OCI-LY1 (cell line): Measurements from ENCODE around the gene BTG3.

Experiments used
- EZH2 ChIP-seq: fragments of 200-600 bp; sonication (generic), shearing (Covaris generic); IDR thresholded peaks from 2 replicates; pipeline ENCODE4 v1.8.0; 2017; ENCODE audit warnings: borderline replicate concordance, mixed run types, mild to moderate bottlenecking, antibody characterized with exemption, low read length, moderate library complexity, mixed read lengths
- TF ChIP-seq, protein P1 (sequence below): fragments of 200-600 bp; sonication (generic), shearing (Covaris generic); IDR thresholded peaks from 2 replicates; pipeline ENCODE4 v1.5.1; 2017; ENCODE audit warnings: mild to moderate bottlenecking, antibody characterized with exemption, low read length, moderate library complexity, mixed read lengths

DNA sequence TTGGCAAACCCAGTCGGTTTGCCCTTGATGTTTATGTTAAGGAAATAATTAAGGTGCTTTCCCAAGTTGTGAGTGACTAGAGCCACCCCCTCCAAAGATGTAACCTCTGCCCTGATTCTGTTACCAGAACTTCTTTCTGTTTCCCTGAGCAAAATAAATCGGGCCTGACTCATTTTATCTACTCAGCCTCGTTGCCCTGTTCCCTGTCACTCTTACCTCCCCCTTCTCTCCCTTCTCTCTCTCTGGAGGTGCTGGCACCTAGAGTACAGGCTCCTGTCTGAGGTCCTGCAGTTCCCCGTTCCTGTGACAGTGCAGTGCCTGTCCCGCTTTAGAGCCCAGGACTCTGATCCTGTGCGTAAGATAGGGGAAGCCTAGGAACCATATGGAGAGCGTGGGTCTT, 64.4 kb downstream of the BTG3 start:
- TF ChIP-seq, protein P1, sequence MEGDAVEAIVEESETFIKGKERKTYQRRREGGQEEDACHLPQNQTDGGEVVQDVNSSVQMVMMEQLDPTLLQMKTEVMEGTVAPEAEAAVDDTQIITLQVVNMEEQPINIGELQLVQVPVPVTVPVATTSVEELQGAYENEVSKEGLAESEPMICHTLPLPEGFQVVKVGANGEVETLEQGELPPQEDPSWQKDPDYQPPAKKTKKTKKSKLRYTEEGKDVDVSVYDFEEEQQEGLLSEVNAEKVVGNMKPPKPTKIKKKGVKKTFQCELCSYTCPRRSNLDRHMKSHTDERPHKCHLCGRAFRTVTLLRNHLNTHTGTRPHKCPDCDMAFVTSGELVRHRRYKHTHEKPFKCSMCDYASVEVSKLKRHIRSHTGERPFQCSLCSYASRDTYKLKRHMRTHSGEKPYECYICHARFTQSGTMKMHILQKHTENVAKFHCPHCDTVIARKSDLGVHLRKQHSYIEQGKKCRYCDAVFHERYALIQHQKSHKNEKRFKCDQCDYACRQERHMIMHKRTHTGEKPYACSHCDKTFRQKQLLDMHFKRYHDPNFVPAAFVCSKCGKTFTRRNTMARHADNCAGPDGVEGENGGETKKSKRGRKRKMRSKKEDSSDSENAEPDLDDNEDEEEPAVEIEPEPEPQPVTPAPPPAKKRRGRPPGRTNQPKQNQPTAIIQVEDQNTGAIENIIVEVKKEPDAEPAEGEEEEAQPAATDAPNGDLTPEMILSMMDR = no peak
- no peak for TF ChIP-seq EZH2
